ENCODE measurements around the gene RPL19. TPM values are rescaled to one million over a fixed set of nuclear protein-coding genes. Genes with fewer than 3 reads are reported as not detected.
"Not testable (repeated sequence)": the region's sequence is repeated elsewhere in the genome, so short reads cannot be mapped to it uniquely, and the experiment has no call there.

The RPL19 gene
- total RNA-seq, 1 experiment from 2014 or later, result 2,922 TPM

GRCh38 chr17:39158623-39159022 lies 41.5 kb upstream of the RPL19 start:
- Histone ChIP-seq H3K27me3 (ENCODE audit: low read length) (no peaks in the 10 kb centered on the region), H3K9me3 (ENCODE audit: low read length) (no peaks in the 10 kb centered on the region), H2AFZ (ENCODE audit: low read length) (no peak overlapping the region), H3K9ac (ENCODE audit: low read length) (no peak overlapping the region), H3K4me3 (ENCODE audit: low read length) (no peak overlapping the region), H4K20me1 (ENCODE audit: insufficient read depth, low read depth, low read length) (no peaks in the 10 kb centered on the region), H3K27ac (ENCODE audit: low read length) (no peak overlapping the region), H3K4me2 (ENCODE audit: low read depth, low read length, poor library complexity, severe bottlenecking) (no peak overlapping the region), H3K4me1 (ENCODE audit: low read length) (peaks cover 2% of the 10 kb centered on the region; the same call in 1 of the 2 replicates), H3K9me2 (replicated peaks; ENCODE audit: insufficient read depth, low read length) (no peaks in the 10 kb centered on the region), H3K79me2 (ENCODE audit: low read length) (no peaks in the 10 kb centered on the region), H3K36me3 (ENCODE audit: insufficient read depth, low read length) (no peaks in the 10 kb centered on the region)
- DNase-seq, result no peak

GRCh38 chr17:39161962-39162361 lies 38.1 kb upstream of the RPL19 start:
- H3K4me2 ChIP-seq (ENCODE audit: low read depth, low read length, poor library complexity, severe bottlenecking), result no peak overlapping the region
- H2AFZ ChIP-seq (ENCODE audit: low read length), result no peak overlapping the region
- no peaks in the 10 kb centered on the region for H3K36me3 ChIP-seq (ENCODE audit: insufficient read depth, low read length)
- no peaks in the 10 kb centered on the region for H3K27me3 ChIP-seq (ENCODE audit: low read length)
- no peak overlapping the region for H3K4me3 ChIP-seq (ENCODE audit: low read length)
- H3K9me2 ChIP-seq (replicated peaks; ENCODE audit: insufficient read depth, low read length), result no peaks in the 10 kb centered on the region
- no peaks in the 10 kb centered on the region for H4K20me1 ChIP-seq (ENCODE audit: insufficient read depth, low read depth, low read length)
- H3K4me1 ChIP-seq (ENCODE audit: low read length), result peaks cover 5% of the 10 kb centered on the region
- H3K27ac ChIP-seq (ENCODE audit: low read length), result no peak overlapping the region
- H3K9me3 ChIP-seq (ENCODE audit: low read length), result no peaks in the 10 kb centered on the region
- H3K79me2 ChIP-seq (ENCODE audit: low read length), result no peaks in the 10 kb centered on the region
- H3K9ac ChIP-seq (ENCODE audit: low read length), result no peak overlapping the region
- no peak for DNase-seq

- Histone ChIP-seq H3K9ac (ENCODE audit: low read length) (peak overlapping the region; percentile 25), H3K9me2 (replicated peaks; ENCODE audit: insufficient read depth, low read length) (no peaks in the 10 kb centered on the region), H3K9me3 (ENCODE audit: low read length) (no peaks in the 10 kb centered on the region), H4K20me1 (ENCODE audit: insufficient read depth, low read depth, low read length) (no peaks in the 10 kb centered on the region), H2AFZ (ENCODE audit: low read length) (peak overlapping the region; percentile 6; the same call in 1 of the 2 replicates), H3K36me3 (ENCODE audit: insufficient read depth, low read length) (no peaks in the 10 kb centered on the region), H3K4me3 (ENCODE audit: low read length) (peak overlapping the region; percentile 20; the same call in 1 of the 2 replicates), H3K27ac (ENCODE audit: low read length) (no peak overlapping the region), H3K4me1 (ENCODE audit: low read length) (peaks cover 5% of the 10 kb centered on the region), H3K4me2 (ENCODE audit: low read depth, low read length, poor library complexity, severe bottlenecking) (peak overlapping the region; percentile 61), H3K27me3 (ENCODE audit: low read length) (no peaks in the 10 kb centered on the region), H3K79me2 (ENCODE audit: low read length) (no peaks in the 10 kb centered on the region)
- peak; percentile 90 for DNase-seq
Measured at GRCh38 chr17:39164675-39165143, 35.4 kb upstream of the RPL19 start.

GRCh38 chr17:39165178-39165840 lies 34.8 kb upstream of the RPL19 start:
- Histone ChIP-seq H3K36me3 (ENCODE audit: insufficient read depth, low read length) (no peaks in the 10 kb centered on the region), H3K9me3 (ENCODE audit: low read length) (no peaks in the 10 kb centered on the region), H3K4me3 (ENCODE audit: low read length) (no peak overlapping the region), H4K20me1 (ENCODE audit: insufficient read depth, low read depth, low read length) (no peaks in the 10 kb centered on the region), H3K79me2 (ENCODE audit: low read length) (no peaks in the 10 kb centered on the region), H3K4me1 (ENCODE audit: low read length) (peaks cover 5% of the 10 kb centered on the region), H3K4me2 (ENCODE audit: low read depth, low read length, poor library complexity, severe bottlenecking) (no peak overlapping the region), H3K27ac (ENCODE audit: low read length) (no peak overlapping the region), H3K9me2 (replicated peaks; ENCODE audit: insufficient read depth, low read length) (no peaks in the 10 kb centered on the region), H3K9ac (ENCODE audit: low read length) (no peak overlapping the region), H2AFZ (ENCODE audit: low read length) (no peak overlapping the region), H3K27me3 (ENCODE audit: low read length) (no peaks in the 10 kb centered on the region)
- no peak for DNase-seq

GRCh38 chr17:39165841-39166349 lies 34.2 kb upstream of the RPL19 start, which contains the start of gene ARL5C:
TSS of gene ARL5C (minus strand) at chr17:39166161. CDS start at chr17:39165760, 401 bp downstream.
- Histone ChIP-seq H3K79me2 (ENCODE audit: low read length) (no peaks in the 10 kb centered on the region), H3K9me2 (replicated peaks; ENCODE audit: insufficient read depth, low read length) (no peaks in the 10 kb centered on the region), H4K20me1 (ENCODE audit: insufficient read depth, low read depth, low read length) (no peaks in the 10 kb centered on the region), H3K27me3 (ENCODE audit: low read length) (no peaks in the 10 kb centered on the region), H2AFZ (ENCODE audit: low read length) (no peak within 1 kb of the TSS), H3K9me3 (ENCODE audit: low read length) (no peaks in the 10 kb centered on the region), H3K4me3 (ENCODE audit: low read length) (no peak within 1 kb of the TSS), H3K4me1 (ENCODE audit: low read length) (peaks cover 5% of the 10 kb centered on the region), H3K9ac (ENCODE audit: low read length) (no peak within 1 kb of the TSS), H3K36me3 (ENCODE audit: insufficient read depth, low read length) (no peaks in the 10 kb centered on the region), H3K4me2 (ENCODE audit: low read depth, low read length, poor library complexity, severe bottlenecking) (no peak within 1 kb of the TSS), H3K27ac (ENCODE audit: low read length) (no peak within 1 kb of the TSS)
- DNase-seq, result no peak

- Histone ChIP-seq H3K9me2 (replicated peaks; ENCODE audit: insufficient read depth, low read length) (no peaks in the 10 kb centered on the region), H3K9ac (ENCODE audit: low read length) (no peak overlapping the region), H3K79me2 (ENCODE audit: low read length) (no peaks in the 10 kb centered on the region), H3K4me2 (ENCODE audit: low read depth, low read length, poor library complexity, severe bottlenecking) (no peak overlapping the region), H4K20me1 (ENCODE audit: insufficient read depth, low read depth, low read length) (no peaks in the 10 kb centered on the region), H2AFZ (ENCODE audit: low read length) (no peak overlapping the region), H3K4me1 (ENCODE audit: low read length) (peaks cover 5% of the 10 kb centered on the region), H3K27ac (ENCODE audit: low read length) (no peak overlapping the region), H3K27me3 (ENCODE audit: low read length) (no peaks in the 10 kb centered on the region), H3K9me3 (ENCODE audit: low read length) (no peaks in the 10 kb centered on the region), H3K4me3 (ENCODE audit: low read length) (no peak overlapping the region), H3K36me3 (ENCODE audit: insufficient read depth, low read length) (no peaks in the 10 kb centered on the region)
- no peak for DNase-seq
Measured at GRCh38 chr17:39166437-39167335, 33.4 kb upstream of the RPL19 start.

GRCh38 chr17:39167476-39167875 lies 32.6 kb upstream of the RPL19 start:
- Histone ChIP-seq H3K9ac (ENCODE audit: low read length) (no peak overlapping the region), H3K27ac (ENCODE audit: low read length) (no peak overlapping the region), H3K4me1 (ENCODE audit: low read length) (peaks cover 5% of the 10 kb centered on the region), H3K27me3 (ENCODE audit: low read length) (no peaks in the 10 kb centered on the region), H4K20me1 (ENCODE audit: insufficient read depth, low read depth, low read length) (no peaks in the 10 kb centered on the region), H3K36me3 (ENCODE audit: insufficient read depth, low read length) (no peaks in the 10 kb centered on the region), H3K9me2 (replicated peaks; ENCODE audit: insufficient read depth, low read length) (no peaks in the 10 kb centered on the region), H3K9me3 (ENCODE audit: low read length) (no peaks in the 10 kb centered on the region), H3K4me3 (ENCODE audit: low read length) (no peak overlapping the region), H2AFZ (ENCODE audit: low read length) (no peak overlapping the region), H3K4me2 (ENCODE audit: low read depth, low read length, poor library complexity, severe bottlenecking) (no peak overlapping the region), H3K79me2 (ENCODE audit: low read length) (no peaks in the 10 kb centered on the region)
- no peak for DNase-seq

- not testable (repeated sequence) for H3K79me2 ChIP-seq (ENCODE audit: low read length); H3K9me3 ChIP-seq (ENCODE audit: low read length); H3K27ac ChIP-seq (ENCODE audit: low read length); H4K20me1 ChIP-seq (ENCODE audit: insufficient read depth, low read depth, low read length); H3K4me3 ChIP-seq (ENCODE audit: low read length); H3K9ac ChIP-seq (ENCODE audit: low read length); H3K4me2 ChIP-seq (ENCODE audit: low read depth, low read length, poor library complexity, severe bottlenecking); H3K36me3 ChIP-seq (ENCODE audit: insufficient read depth, low read length); H2AFZ ChIP-seq (ENCODE audit: low read length); H3K27me3 ChIP-seq (ENCODE audit: low read length); H3K4me1 ChIP-seq (ENCODE audit: low read length); DNase-seq; H3K9me2 ChIP-seq (replicated peaks; ENCODE audit: insufficient read depth, low read length)
Measured at GRCh38 chr17:39168503-39168902, 31.6 kb upstream of the RPL19 start.
